ENCODE data around the gene C10orf105.

Gene C10orf105

GRCh38 chr10:71693377-71693776 is 26.2 kb downstream of the C10orf105 start:
- TF ChIP-seq CTCF (IDR thresholded peaks at IDR 0.05; ENCODE audit: low read depth, low read length, missing control alignments), result no peak
- DNase-seq (ENCODE audit: low read depth), result no peak
- H3K4me3 ChIP-seq (ENCODE audit: low read depth, low read length), result no peak overlapping the region

- H3K4me3 ChIP-seq (ENCODE audit: low read depth, low read length), result no peak overlapping the region
- DNase-seq (ENCODE audit: low read depth), result no peak
- no peak for TF ChIP-seq CTCF (IDR thresholded peaks at IDR 0.05; ENCODE audit: low read depth, low read length, missing control alignments)
Measured at GRCh38 chr10:71692598-71693306, 26.8 kb downstream of the C10orf105 start.

GRCh38 chr10:71691405-71691804 is 28.2 kb downstream of the C10orf105 start:
- DNase-seq (ENCODE audit: low read depth), result no peak
- TF ChIP-seq CTCF (IDR thresholded peaks at IDR 0.05; ENCODE audit: low read depth, low read length, missing control alignments), result no peak

GRCh38 chr10:71690094-71690720 is 29.4 kb downstream of the C10orf105 start:
- no peak for TF ChIP-seq CTCF (IDR thresholded peaks at IDR 0.05; ENCODE audit: low read depth, low read length, missing control alignments)
- no peak for DNase-seq (ENCODE audit: low read depth)
- H3K4me3 ChIP-seq (ENCODE audit: low read depth, low read length), result no peak overlapping the region

More at GRCh38 chr10:71691405-71691804, 28.2 kb downstream of the C10orf105 start:
- H3K4me3 ChIP-seq (ENCODE audit: low read depth, low read length), result no peak overlapping the region

- H3K4me3 ChIP-seq (ENCODE audit: low read depth, low read length), result no peak overlapping the region
- TF ChIP-seq CTCF (IDR thresholded peaks at IDR 0.05; ENCODE audit: low read depth, low read length, missing control alignments), result no peak
- DNase-seq (ENCODE audit: low read depth), result no peak
Measured at GRCh38 chr10:71688256-71688655, 31.3 kb downstream of the C10orf105 start.

- no peak for DNase-seq (ENCODE audit: low read depth)
- no peak overlapping the region for H3K4me3 ChIP-seq (ENCODE audit: low read depth, low read length)
- TF ChIP-seq CTCF (IDR thresholded peaks at IDR 0.05; ENCODE audit: low read depth, low read length, missing control alignments), result no peak
Measured at GRCh38 chr10:71687480-71687879, 32.1 kb downstream of the C10orf105 start.

GRCh38 chr10:71687077-71687476 is 32.5 kb downstream of the C10orf105 start:
- no peak for TF ChIP-seq CTCF (IDR thresholded peaks at IDR 0.05; ENCODE audit: low read depth, low read length, missing control alignments)
- no peak overlapping the region for H3K4me3 ChIP-seq (ENCODE audit: low read depth, low read length)
- no peak for DNase-seq (ENCODE audit: low read depth)

Data from GM12864 (cell line).